ENCODE data around the gene SSBP3. TPM values are rescaled to one million over a fixed set of nuclear protein-coding genes. Genes with fewer than 3 reads are reported as not detected.
"Not testable (repeated sequence)": the region's sequence is repeated elsewhere in the genome, so short reads cannot be mapped to it uniquely, and the experiment has no call there.

SSBP3 gene
- polyA plus RNA-seq, 1 of the 3 experiments (the other 2 are of a cell fraction) = 26.2 TPM

DNA sequence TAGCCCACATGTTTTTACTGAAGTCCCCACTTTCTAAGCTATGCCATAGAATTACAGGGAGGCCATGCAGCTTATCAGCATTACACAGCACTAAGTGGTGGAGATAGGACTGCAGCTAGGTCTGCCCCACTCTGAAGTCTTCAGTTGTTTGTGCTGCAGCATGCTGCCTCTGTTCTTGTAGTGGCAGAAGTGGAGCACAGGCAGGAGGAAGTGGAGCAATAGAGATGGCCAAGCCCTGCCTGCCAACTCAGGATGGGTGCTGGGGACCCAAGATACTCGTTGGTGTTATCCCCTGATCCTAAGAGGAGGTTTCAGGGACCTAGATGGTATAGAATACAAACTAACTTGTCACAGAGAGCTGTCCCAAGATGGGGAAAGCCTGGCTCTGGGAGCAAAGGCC lies 193.3 kb downstream of the SSBP3 start:
- Histone ChIP-seq H3K9me3 (no peaks in the 10 kb centered on the region), H3K4me3 (ENCODE audit: low read depth in 2 of 2, low read length in 1 of 2) (no peak overlapping the region), H3F3A (replicated peaks; ENCODE audit: insufficient read depth) (no peaks in the 10 kb centered on the region), H3K9me2 (no peaks in the 10 kb centered on the region), H3K79me2 (ENCODE audit: insufficient read depth) (no peaks in the 10 kb centered on the region), H3K36me3 (replicated peaks in 1 of 2; ENCODE audit: control insufficient read depth in 1 of 2, insufficient read depth in 2 of 2, low read length in 1 of 2) (peaks cover 44 to 86% of the 10 kb centered on the region in 2 experiments), H3K27me3 (ENCODE audit: insufficient read depth) (no peaks in the 10 kb centered on the region), H2AFZ (ENCODE audit: low read depth) (no peak overlapping the region), H3K27ac (ENCODE audit: low read depth in 2 of 2, low read length in 1 of 2) (no peak overlapping the region), H3K4me1 (ENCODE audit: control insufficient read depth in 1 of 2, insufficient read depth in 2 of 2, low read depth in 1 of 2, low read length in 1 of 2) (no peaks in the 10 kb centered on the region), H4K20me1 (ENCODE audit: insufficient read depth) (no peaks in the 10 kb centered on the region), H3K4me2 (no peak overlapping the region), H3K9ac (no peak overlapping the region)
- WGBS (ENCODE audit: low lambda C conversion rate) = 71% methylated on average over 1 of the region's 1 CpG
- CTCF ChIA-PET = interaction anchor here (1.0 kb wide), 1 partner anchor 10 kb away, joined by 3 read pairs; no protein-coding TSS in a partner anchor
- POLR2A ChIA-PET = no interaction called here
- no peak for DNase-seq
- TF ChIP-seq, protein P1, sequence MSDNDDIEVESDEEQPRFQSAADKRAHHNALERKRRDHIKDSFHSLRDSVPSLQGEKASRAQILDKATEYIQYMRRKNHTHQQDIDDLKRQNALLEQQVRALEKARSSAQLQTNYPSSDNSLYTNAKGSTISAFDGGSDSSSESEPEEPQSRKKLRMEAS (IDR thresholded peaks at IDR 0.05; ENCODE audit: low read depth) = no peak
- no peak for TF ChIP-seq EP300 (IDR thresholded peaks at IDR 0.05; ENCODE audit: borderline replicate concordance in 1 of 2, low read depth in 1 of 2, low read length in 1 of 2)
- TF ChIP-seq RCOR1 (IDR thresholded peaks at IDR 0.05; ENCODE audit: low read length) = no peak
- TF ChIP-seq FOXM1 (IDR thresholded peaks at IDR 0.05; ENCODE audit: low read depth) = no peak
- no peak for TF ChIP-seq RAD21 (IDR thresholded peaks at IDR 0.05; ENCODE audit: low read length)
- TF ChIP-seq, protein P2, sequence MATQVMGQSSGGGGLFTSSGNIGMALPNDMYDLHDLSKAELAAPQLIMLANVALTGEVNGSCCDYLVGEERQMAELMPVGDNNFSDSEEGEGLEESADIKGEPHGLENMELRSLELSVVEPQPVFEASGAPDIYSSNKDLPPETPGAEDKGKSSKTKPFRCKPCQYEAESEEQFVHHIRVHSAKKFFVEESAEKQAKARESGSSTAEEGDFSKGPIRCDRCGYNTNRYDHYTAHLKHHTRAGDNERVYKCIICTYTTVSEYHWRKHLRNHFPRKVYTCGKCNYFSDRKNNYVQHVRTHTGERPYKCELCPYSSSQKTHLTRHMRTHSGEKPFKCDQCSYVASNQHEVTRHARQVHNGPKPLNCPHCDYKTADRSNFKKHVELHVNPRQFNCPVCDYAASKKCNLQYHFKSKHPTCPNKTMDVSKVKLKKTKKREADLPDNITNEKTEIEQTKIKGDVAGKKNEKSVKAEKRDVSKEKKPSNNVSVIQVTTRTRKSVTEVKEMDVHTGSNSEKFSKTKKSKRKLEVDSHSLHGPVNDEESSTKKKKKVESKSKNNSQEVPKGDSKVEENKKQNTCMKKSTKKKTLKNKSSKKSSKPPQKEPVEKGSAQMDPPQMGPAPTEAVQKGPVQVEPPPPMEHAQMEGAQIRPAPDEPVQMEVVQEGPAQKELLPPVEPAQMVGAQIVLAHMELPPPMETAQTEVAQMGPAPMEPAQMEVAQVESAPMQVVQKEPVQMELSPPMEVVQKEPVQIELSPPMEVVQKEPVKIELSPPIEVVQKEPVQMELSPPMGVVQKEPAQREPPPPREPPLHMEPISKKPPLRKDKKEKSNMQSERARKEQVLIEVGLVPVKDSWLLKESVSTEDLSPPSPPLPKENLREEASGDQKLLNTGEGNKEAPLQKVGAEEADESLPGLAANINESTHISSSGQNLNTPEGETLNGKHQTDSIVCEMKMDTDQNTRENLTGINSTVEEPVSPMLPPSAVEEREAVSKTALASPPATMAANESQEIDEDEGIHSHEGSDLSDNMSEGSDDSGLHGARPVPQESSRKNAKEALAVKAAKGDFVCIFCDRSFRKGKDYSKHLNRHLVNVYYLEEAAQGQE (IDR thresholded peaks at IDR 0.05; ENCODE audit: low read depth, low read length) = no peak
- TF ChIP-seq EZH2phosphoT487 (IDR thresholded peaks at IDR 0.05; ENCODE audit: borderline replicate concordance, low read depth) = no peak
- no peak for TF ChIP-seq GATA2 (CRISPR knock-in tag; IDR thresholded peaks at IDR 0.05)
- no peak for TF ChIP-seq TCF12 (IDR thresholded peaks at IDR 0.05)
- TF ChIP-seq, protein P3, sequence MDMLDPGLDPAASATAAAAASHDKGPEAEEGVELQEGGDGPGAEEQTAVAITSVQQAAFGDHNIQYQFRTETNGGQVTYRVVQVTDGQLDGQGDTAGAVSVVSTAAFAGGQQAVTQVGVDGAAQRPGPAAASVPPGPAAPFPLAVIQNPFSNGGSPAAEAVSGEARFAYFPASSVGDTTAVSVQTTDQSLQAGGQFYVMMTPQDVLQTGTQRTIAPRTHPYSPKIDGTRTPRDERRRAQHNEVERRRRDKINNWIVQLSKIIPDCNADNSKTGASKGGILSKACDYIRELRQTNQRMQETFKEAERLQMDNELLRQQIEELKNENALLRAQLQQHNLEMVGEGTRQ (IDR thresholded peaks at IDR 0.05; ENCODE audit: borderline replicate concordance, low read depth, low read length) = no peak
- TF ChIP-seq TAF1 (IDR thresholded peaks at IDR 0.05; ENCODE audit: borderline replicate concordance, low read depth, low read length) = no peak
- TF ChIP-seq RXRA (IDR thresholded peaks at IDR 0.05; ENCODE audit: borderline replicate concordance, low read depth) = no peak

DNA sequence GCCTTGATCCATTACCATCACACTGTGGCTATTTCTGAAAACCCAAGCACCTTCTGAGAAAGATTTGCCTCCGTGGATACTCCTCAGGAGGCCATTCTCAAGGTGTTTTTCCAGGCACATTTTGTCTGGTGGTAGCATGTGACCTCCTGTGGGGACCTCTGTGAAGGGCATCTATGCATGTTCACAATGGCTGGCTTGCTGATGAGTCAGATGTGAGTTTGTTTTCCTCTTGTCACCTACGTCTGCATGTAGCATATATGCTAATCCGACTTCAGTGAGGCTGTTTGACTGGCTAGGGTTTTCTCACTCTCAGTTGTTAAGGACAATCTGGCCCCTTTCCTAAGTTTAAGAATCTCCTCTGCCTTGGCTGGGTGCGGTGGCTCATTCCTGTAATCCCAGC lies 198.3 kb downstream of the SSBP3 start:
- 82% methylated on average over 3 of the region's 4 CpGs for WGBS (ENCODE audit: low lambda C conversion rate)
- H3K9me3 ChIP-seq; DNase-seq; POLR2A ChIA-PET; H3K4me1 ChIP-seq (ENCODE audit: control insufficient read depth in 1 of 2, insufficient read depth in 2 of 2, low read depth in 1 of 2, low read length in 1 of 2); H3K9me2 ChIP-seq; H2AFZ ChIP-seq (ENCODE audit: low read depth); H3K27me3 ChIP-seq (ENCODE audit: insufficient read depth); H4K20me1 ChIP-seq (ENCODE audit: insufficient read depth); H3F3A ChIP-seq (replicated peaks; ENCODE audit: insufficient read depth); H3K4me3 ChIP-seq (ENCODE audit: low read depth in 2 of 2, low read length in 1 of 2); CTCF ChIA-PET; H3K27ac ChIP-seq (ENCODE audit: low read depth in 2 of 2, low read length in 1 of 2); H3K4me2 ChIP-seq; H3K9ac ChIP-seq: not testable (repeated sequence)
- H3K36me3 ChIP-seq (replicated peaks in 1 of 2; ENCODE audit: control insufficient read depth in 1 of 2, insufficient read depth in 2 of 2, low read length in 1 of 2) = peaks cover 48 to 67% of the 10 kb centered on the region in 2 experiments
- H3K79me2 ChIP-seq (ENCODE audit: insufficient read depth) = peaks cover 13% of the 10 kb centered on the region
